Fibroblast of lung (primary cell): Measurements from ENCODE around the gene RPS19BP1.

Source experiments
- EZH2 ChIP-seq: IDR thresholded peaks from 2 replicates; pipeline ENCODE4 v1.5.1; 2012; ENCODE audit warnings: low read length, control low read depth, mild to moderate bottlenecking; ENCODE audit errors: missing control alignments
- TF ChIP-seq, protein P1 (sequence below), 2 donors: IDR thresholded peaks in 1 of 2; conservative IDR thresholded peaks in 1 of 2; 1 replicate in 1 of 2; 2 replicates in 1 of 2; pipeline ENCODE4 v1.5.1; 2011 to 2012; ENCODE audit warnings: low read length in 2 of 2, control low read depth in 1 of 2, inconsistent platforms in 1 of 2, low read depth in 1 of 2, mild to moderate bottlenecking in 1 of 2

DNA sequence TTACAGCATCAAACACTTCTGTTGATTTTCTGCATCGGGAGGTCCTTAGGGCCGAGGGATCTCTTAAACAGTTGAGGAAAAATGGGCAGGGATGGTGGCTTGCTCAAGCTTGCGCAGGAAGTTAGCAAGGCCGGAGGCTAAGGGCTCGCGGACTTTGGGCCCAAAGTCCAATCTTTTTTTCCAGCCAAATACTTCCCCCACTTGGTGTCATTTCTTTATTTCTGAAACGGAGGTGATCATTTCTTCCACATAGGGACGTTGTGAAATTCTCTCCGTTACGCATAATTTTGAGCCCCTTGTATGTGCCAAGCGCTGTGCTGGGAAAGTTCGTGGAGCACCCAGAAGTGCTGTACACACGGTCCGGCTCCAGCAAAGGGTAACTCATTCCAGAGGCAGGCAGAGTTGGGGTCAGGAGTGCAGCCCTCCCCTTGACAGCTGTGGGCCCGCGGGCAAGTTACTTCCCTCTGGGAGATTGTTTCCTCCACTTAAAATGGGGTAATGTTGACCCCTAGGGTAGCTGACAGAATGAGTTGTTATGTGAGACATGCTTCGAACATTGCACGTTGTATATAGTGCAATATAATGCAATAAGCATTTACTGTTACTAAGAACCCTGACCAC lies 29.6 kb downstream of the RPS19BP1 start:
- TF ChIP-seq, protein P1, sequence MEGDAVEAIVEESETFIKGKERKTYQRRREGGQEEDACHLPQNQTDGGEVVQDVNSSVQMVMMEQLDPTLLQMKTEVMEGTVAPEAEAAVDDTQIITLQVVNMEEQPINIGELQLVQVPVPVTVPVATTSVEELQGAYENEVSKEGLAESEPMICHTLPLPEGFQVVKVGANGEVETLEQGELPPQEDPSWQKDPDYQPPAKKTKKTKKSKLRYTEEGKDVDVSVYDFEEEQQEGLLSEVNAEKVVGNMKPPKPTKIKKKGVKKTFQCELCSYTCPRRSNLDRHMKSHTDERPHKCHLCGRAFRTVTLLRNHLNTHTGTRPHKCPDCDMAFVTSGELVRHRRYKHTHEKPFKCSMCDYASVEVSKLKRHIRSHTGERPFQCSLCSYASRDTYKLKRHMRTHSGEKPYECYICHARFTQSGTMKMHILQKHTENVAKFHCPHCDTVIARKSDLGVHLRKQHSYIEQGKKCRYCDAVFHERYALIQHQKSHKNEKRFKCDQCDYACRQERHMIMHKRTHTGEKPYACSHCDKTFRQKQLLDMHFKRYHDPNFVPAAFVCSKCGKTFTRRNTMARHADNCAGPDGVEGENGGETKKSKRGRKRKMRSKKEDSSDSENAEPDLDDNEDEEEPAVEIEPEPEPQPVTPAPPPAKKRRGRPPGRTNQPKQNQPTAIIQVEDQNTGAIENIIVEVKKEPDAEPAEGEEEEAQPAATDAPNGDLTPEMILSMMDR (conservative IDR thresholded peaks at IDR 0.05 in 1 of 2, IDR thresholded peaks at IDR 0.05 in 1 of 2; ENCODE audit: low read depth in 1 of 2, low read length in 2 of 2) = no peak
- TF ChIP-seq EZH2 = no peak
